Measurements from ENCODE around the gene C1QTNF9.
"Not testable (repeated sequence)": the region's sequence is repeated elsewhere in the genome, so short reads cannot be mapped to it uniquely, and the experiment has no call there.

The C1QTNF9 gene

GRCh38 chr13:24284889-24285565 is 24.4 kb upstream of the C1QTNF9 start:
- DNase-seq = no peak

- DNase-seq = no peak
Observed at GRCh38 chr13:24286624-24287023, 22.8 kb upstream of the C1QTNF9 start.

- DNase-seq = no peak
Observed at GRCh38 chr13:24287748-24288287, 21.6 kb upstream of the C1QTNF9 start.

DNA sequence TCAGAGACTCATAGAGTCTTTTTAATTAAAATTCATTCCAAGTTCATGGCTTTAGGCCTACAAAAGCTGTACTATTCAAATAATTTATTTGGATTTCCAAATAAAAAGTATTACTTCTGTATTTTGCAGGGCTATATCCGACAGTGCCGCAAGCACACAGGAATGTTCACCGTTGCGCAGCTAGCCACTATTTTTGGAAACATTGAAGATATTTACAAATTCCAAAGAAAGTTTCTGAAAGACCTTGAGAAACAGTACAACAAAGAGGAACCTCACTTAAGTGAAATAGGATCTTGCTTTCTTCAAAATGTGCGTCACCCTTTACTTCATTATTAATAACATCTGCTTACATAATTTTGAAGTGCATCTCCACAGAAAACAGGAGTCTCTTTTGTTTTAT is 20.5 kb upstream of the C1QTNF9 start:
- no peak for DNase-seq

DNA sequence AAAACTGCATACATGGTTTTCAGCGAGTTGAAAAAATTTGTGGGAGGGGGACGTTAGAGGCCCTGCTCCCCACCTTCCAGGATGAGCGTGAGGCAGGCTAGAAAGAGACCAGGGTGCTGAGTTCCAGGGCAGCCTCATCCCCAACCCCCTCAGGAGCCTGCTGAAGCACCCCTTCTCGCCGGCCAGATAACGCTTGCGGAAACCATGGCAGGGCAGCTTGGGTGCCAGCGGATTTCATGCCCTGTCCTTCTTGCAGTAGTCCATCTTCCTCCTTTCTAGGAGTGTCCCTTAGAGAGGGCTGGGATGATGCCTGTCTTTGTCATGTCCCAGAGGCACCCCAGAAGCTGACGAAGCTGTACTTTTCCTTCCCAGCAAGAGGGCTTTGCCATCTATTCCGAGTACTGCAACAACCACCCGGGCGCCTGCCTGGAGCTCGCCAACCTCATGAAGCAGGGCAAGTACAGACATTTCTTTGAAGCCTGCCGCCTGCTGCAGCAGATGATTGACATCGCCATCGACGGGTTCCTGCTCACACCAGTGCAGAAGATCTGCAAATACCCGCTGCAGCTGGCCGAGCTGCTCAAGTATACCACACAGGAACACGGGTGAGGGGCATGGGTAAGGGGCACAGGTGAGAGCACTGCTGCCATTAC is 19.0 kb upstream of the C1QTNF9 start:
- DNase-seq = no peak

DNA sequence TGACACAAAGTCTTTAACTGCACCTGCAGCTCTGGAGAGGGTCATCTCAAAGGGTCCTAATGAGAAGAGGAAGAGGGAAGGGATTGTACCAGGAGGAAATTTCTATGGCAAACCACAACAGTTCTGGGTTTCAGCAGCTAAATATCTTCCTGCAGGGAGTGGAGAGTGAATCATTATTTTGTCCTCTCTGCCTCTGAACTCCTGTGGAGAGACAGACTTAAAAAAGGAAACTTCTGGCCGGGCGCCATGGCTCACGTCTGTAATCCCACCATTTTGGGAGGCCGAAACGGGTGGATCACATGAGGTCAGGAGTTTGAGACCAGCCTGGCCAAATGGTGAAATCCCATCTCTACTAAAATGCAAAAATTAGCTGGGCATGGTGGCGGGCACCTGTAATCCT is 16.9 kb upstream of the C1QTNF9 start:
- no peak for DNase-seq

DNA sequence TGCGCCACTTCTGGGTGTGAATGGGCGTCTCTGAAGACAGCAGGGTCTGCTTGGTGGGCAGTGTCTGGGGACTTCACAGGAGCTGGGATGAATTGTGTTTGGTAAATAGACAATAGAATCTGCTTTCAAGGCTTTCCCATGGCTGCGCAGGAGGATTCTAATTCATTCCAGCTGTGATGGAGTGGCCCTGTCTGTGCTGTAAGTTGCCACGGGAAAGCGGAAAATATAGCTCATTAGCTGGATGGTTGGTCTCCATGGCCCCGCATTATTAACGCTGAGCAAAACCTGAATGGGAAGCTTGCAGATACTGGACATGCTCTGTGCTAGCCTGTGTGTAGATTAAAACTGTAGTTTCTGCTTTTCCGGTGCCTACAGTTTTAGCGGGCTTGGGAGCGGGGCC is 15.6 kb upstream of the C1QTNF9 start:
- no peak for DNase-seq

DNA sequence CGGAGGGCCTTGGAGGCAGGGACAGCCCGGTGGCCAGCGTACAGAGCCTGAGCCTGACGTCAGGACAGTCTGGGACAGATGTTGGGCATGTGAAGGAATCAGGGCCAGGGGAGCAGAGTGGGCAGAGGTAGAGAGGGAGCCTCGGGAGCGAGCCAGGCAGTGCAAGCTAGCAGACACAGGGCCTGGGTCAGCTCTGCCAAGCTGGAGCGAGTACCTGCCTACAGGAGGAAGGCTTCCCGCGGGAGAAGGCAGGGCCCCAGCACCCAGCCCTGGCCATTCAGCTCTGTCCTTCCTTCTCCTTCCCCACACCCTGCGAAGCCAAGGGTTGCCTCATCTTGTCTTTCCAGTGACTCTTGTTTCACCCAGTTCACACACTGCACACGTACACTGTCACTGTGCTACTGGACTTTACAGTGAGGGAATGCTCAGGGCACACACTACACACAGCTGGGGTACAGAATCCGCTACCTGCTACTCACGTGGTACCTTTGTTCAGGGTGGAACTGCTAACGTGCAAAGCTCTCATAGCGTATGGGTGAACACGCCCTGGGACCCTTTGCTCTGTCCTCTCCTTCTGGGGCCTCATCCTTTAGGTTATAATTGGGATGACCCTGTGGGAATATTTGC is 9.8 kb upstream of the C1QTNF9 start:
- DNase-seq = no peak

DNA sequence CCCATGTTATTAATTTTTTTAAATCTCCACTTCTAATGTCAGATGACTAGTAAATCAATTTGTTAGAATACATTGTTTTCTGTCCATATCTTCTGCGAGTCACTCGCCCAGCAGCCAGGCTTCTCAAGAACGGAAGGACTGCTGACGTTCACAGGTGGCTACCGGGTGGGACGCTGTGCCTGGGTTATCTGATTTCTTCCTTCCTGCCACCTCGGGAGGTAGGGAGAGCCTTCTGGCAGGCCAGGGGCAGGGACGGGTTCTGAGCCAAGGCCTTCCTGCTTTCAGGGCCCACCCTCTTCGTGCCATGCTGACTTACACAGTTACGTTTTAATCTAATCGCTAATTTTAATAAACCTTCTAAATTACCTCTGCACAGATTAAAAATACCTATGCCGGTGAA is 7.9 kb upstream of the C1QTNF9 start:
- no peak for DNase-seq

GRCh38 chr13:24301911-24302310 is 7.5 kb upstream of the C1QTNF9 start:
- no peak for DNase-seq

- DNase-seq = no peak
Observed at GRCh38 chr13:24304620-24305019, 4.8 kb upstream of the C1QTNF9 start.

DNA sequence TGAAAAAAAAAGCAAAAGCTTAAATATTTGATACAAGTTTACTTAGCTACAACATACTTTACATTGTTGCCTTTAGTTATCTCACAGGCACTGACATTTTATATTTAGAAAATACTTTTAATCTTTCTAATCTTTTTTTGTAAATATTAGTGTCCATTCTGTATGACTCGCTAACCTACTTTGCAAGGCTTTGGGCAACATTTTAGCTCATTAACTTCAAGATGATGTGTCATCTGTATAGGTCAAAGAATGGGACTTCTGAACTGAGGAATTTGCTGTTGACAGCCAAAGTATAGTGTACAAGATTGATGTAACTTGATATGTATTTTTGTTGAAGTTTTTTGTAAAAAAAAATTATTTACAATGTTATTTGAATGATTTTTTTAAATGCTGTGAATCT is 2.7 kb upstream of the C1QTNF9 start:
- DNase-seq = no peak

GRCh38 chr13:24307211-24308067 is 1.9 kb upstream of the C1QTNF9 start:
- DNase-seq = no peak

DNA sequence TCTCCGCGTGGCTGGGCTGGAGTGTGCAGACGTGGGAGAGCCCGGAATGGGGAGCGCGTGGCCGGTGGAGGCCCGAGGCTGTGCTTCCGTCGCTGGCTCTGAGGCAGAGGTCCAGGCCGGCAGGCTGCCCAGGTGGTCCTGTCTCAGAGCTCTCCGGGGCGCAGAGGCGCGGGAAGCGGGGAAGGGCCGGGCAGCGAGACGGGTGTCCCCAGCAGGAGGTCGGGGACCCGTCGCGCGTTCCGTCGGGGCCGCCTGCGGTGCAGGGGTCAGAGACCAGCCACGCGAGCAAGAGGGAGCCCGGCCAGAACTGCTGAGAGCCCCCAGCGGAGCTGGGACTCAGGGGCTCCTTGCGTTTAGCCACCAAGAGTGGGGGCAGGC is 1.3 kb upstream of the C1QTNF9 start:
- DNase-seq = no peak

DNA sequence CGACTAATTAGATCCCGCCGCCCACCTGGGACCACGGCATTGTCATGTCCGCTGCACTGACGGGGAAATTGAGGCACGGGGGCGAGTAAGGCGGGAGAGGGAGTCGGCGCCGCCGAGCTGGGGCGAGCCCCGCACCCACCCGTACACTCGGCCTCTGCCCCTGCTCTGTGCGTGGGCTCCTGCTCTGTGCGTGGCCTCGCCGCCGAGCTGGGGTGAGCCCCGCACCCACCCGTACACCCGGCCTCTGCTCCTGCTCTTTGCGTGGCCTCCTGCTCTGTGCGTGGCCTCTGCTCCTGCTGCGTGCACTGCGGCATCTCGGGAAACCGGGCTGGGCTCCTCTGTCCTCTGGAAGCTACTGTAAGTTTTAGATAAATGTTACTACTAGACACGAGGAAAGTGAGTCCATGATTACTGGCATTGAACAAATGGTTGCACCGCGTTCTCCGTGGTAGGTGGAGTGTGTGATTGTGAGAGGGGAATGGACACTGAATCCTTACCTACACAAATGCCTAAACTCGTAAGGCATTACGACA is 826 bp upstream of the C1QTNF9 start:
- no peak for DNase-seq

- DNase-seq = no peak
Observed at GRCh38 chr13:24313439-24313838, 4.1 kb downstream of the C1QTNF9 start.

GRCh38 chr13:24317835-24318234 is 8.5 kb downstream of the C1QTNF9 start:
- not testable (repeated sequence) for DNase-seq

- not testable (repeated sequence) for DNase-seq
Observed at GRCh38 chr13:24318878-24319277, 9.5 kb downstream of the C1QTNF9 start.

DNA sequence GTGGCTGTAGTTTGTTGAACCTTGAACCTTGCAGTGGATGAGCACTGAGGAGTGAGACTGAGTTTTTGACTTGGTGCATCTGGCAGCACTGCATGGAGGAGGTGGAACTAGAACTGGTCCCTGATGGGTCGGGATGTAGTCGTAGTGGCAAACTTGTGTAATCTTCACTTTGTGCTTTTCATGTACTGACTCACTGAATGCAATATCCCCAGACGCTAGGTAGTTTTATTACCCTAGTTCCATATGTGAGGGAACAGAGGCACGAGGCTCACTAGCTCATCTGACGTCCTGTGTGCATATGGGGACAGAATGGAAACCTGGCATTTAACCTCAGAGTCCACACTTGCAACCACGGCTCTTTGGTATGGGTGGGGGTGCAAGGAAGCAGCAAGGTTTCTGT is 10.3 kb downstream of the C1QTNF9 start:
- DNase-seq = not testable (repeated sequence)

- not testable (repeated sequence) for DNase-seq
Observed at GRCh38 chr13:24321416-24321815, 12.0 kb downstream of the C1QTNF9 start.

- not testable (repeated sequence) for DNase-seq
Observed at GRCh38 chr13:24322470-24322869, 13.1 kb downstream of the C1QTNF9 start.

DNA sequence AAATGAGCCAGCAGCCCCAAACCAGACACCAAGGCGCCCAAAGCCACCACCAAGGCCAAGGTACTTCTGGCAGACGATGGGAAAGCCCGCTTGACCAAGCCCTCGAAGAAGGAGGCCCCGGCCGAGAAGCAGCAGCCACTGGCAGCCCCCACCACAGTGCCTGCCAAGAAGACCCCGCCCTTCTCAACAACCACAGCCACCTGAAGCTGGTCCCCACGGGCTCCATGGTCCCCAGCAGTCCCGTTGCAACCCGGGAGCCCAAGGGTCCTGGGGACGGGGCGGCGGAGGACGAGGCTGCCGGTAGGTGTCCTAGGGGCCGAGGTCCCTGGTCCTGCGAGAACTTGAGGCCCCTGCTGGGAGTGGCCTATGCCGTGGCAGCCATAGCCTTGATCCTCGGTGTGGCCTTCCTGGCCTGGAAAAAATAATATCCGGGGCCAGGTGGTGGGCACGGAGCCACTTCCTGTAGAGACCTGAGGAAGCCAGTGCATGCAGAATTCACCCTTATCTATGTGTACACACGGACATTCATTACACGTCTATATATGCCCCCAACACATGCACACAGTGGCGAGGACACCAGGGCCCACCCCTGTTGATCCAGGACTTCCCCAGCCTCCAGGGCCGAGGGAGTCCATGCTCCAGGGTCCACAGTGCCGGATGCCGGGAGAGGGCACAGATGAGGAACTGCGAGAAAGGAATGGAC is 13.8 kb downstream of the C1QTNF9 start:
- no peak for DNase-seq

Measured in NK-92 treated with Interleukin-12 subunit alpha and Interleukin-12 subunit beta, amount 100 ng/mL, for 24 hours (cell line).